Neural progenitor cell (in vitro differentiated cells): ENCODE measurements around the gene TXNRD1.

Source experiments
- CTCF ChIP-seq: fragments of 200-600 bp; sonication (generic); IDR thresholded peaks from 2 replicates; pipeline ENCODE4 v1.5.1; 2017; ENCODE audit warnings: antibody characterized with exemption, mild to moderate bottlenecking
- EZH2 ChIP-seq: fragments of 200-600 bp; sonication (generic); IDR thresholded peaks from 2 replicates; pipeline ENCODE4 v1.6.1; 2017; ENCODE audit warnings: antibody characterized with exemption, mild to moderate bottlenecking, moderate library complexity
- EZH2phosphoT487 ChIP-seq: fragments of 200-600 bp; sonication (generic); IDR thresholded peaks from 2 replicates; pipeline ENCODE4 v1.6.1; 2017; ENCODE audit warnings: antibody characterized with exemption

DNA sequence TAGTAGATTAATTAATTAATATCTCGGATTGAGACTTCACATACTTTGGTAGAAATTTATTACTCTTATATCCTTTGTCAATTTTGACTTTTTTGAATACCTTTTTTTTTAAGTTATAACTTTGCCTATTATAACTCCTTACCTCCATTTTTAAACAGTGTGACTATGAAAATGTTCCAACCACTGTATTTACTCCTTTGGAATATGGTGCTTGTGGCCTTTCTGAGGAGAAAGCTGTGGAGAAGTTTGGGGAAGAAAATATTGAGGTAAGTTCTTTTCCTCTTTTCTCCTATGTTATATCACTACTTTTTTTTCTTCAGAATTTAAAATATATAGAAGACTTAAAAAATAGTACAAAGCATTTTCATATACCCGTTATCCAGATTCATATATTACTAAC, 115.8 kb downstream of the TXNRD1 start:
- TF ChIP-seq EZH2 (no peak), CTCF (no peak), EZH2phosphoT487 (no peak)
